ENCODE measurements around the gene PPP1R14B.

DNA sequence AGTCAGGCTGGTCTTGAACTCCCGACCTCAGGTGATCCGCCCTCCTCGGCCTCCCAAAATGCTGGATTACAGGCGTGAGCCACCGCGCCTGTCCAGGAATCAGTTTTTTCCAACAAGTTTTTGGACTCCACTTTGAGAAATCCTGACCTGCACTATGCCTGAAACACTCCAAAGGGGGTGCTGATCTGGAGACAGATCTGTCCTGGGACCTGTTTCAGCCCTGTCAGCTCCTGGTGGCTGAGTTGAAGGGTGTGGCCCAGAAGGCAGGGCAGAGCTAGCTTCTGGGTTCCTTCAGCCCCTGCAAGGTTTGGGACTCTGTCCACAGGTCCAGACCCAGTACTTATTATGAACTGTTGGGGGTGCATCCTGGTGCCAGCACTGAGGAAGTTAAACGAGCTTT is 15.2 kb downstream of the PPP1R14B start:
- TF ChIP-seq, protein P1, sequence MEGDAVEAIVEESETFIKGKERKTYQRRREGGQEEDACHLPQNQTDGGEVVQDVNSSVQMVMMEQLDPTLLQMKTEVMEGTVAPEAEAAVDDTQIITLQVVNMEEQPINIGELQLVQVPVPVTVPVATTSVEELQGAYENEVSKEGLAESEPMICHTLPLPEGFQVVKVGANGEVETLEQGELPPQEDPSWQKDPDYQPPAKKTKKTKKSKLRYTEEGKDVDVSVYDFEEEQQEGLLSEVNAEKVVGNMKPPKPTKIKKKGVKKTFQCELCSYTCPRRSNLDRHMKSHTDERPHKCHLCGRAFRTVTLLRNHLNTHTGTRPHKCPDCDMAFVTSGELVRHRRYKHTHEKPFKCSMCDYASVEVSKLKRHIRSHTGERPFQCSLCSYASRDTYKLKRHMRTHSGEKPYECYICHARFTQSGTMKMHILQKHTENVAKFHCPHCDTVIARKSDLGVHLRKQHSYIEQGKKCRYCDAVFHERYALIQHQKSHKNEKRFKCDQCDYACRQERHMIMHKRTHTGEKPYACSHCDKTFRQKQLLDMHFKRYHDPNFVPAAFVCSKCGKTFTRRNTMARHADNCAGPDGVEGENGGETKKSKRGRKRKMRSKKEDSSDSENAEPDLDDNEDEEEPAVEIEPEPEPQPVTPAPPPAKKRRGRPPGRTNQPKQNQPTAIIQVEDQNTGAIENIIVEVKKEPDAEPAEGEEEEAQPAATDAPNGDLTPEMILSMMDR (conservative IDR thresholded peaks at IDR 0.05) = no peak
- TF ChIP-seq ZFX (IDR thresholded peaks at IDR 0.05) = no peak

Measured in C4-2B (cell line).